CD4-positive, alpha-beta T cell treated with Interleukin-6 at 100 ng/mL for 8 hours (primary cell): ENCODE data around the gene CBL.
"Not testable (repeated sequence)": the region's sequence is repeated elsewhere in the genome, so short reads cannot be mapped to it uniquely, and the experiment has no call there.

ENCODE experiments used
- DNase-seq: peaks from one replicate; pipeline ENCODE4 v3.0.0-alpha.2; 2020; ENCODE audit warnings: mixed read lengths, low spot score

The CBL gene

GRCh38 chr11:119185981-119186634 is 20.0 kb upstream of the CBL start:
- no peak for DNase-seq

- DNase-seq = no peak
Measured at GRCh38 chr11:119187123-119187892, 18.8 kb upstream of the CBL start.

- DNase-seq = no peak
Measured at GRCh38 chr11:119188067-119188466, 18.1 kb upstream of the CBL start.

- DNase-seq = no peak
Measured at GRCh38 chr11:119188887-119189286, 17.3 kb upstream of the CBL start.

GRCh38 chr11:119189393-119189792 is 16.7 kb upstream of the CBL start:
- DNase-seq = no peak

- DNase-seq = no peak
Measured at GRCh38 chr11:119190531-119190930, 15.6 kb upstream of the CBL start.

- not testable (repeated sequence) for DNase-seq
Measured at GRCh38 chr11:119191265-119191664, 14.9 kb upstream of the CBL start.

GRCh38 chr11:119192111-119192510 is 14.0 kb upstream of the CBL start:
- DNase-seq = no peak

- no peak for DNase-seq
Measured at GRCh38 chr11:119193001-119193400, 13.1 kb upstream of the CBL start.

- DNase-seq = no peak
Measured at GRCh38 chr11:119193626-119194025, 12.5 kb upstream of the CBL start.

GRCh38 chr11:119194811-119195440 is 11.2 kb upstream of the CBL start:
- no peak for DNase-seq

- DNase-seq = no peak
Measured at GRCh38 chr11:119195680-119196079, 10.5 kb upstream of the CBL start.

- peak; percentile 83 for DNase-seq
Measured at GRCh38 chr11:119196833-119197483, 9.2 kb upstream of the CBL start.

- DNase-seq = no peak
Measured at GRCh38 chr11:119198925-119199324, 7.2 kb upstream of the CBL start.

- not testable (repeated sequence) for DNase-seq
Measured at GRCh38 chr11:119201236-119201635, 4.9 kb upstream of the CBL start.

GRCh38 chr11:119202554-119202953 is 3.6 kb upstream of the CBL start:
- no peak for DNase-seq

- DNase-seq = no peak
Measured at GRCh38 chr11:119204066-119204465, 2.1 kb upstream of the CBL start.

GRCh38 chr11:119205080-119205479 is 1.1 kb upstream of the CBL start:
- no peak for DNase-seq

- peak; percentile 37 for DNase-seq
Measured at GRCh38 chr11:119206511-119207414, 624 bp downstream of the CBL start.

GRCh38 chr11:119207415-119207960 is 1.3 kb downstream of the CBL start:
- no peak for DNase-seq

- no peak for DNase-seq
Measured at GRCh38 chr11:119209186-119209585, 3.0 kb downstream of the CBL start.
